HEK293 (cell line): ENCODE results near the gene CDH23.

ENCODE experiments used
- CTCF ChIA-PET: fragments of 350-600 bp; formaldehyde crosslinking; extraction: SDS; loops from one replicate; lab custom pipeline; 2021; ENCODE audit warnings: antibody characterized with exemption; lab: Yijun Ruan, JAX
- POLR2A ChIA-PET: fragments of 300-600 bp; formaldehyde crosslinking; extraction: SDS; loops from one replicate; lab custom pipeline; 2020; ENCODE audit warnings: antibody characterized with exemption, inconsistent platforms; lab: Yijun Ruan, JAX
- H3K27ac ChIP-seq: fragments of 200-500 bp; sonication (Bioruptor generic); 2 replicates; pipeline ENCODE4 v1.5.1; 2014; ENCODE audit warnings: low read depth, low read length, control low read depth, inconsistent platforms; ENCODE audit errors: extremely low read depth
- H3K36me3 ChIP-seq, 2 experiments: fragments of 200-500 bp in 1 of 2; sonication (Bioruptor generic) in 1 of 2; 1 replicate in 1 of 2; 2 replicates in 1 of 2; pipeline ENCODE4 v1.5.1; 2014 to 2017; ENCODE audit warnings: inconsistent platforms in 2 of 2, low read length in 2 of 2; ENCODE audit not compliant: control insufficient read depth in 2 of 2, insufficient read depth in 1 of 2
- H3K4me1 ChIP-seq: fragments of 200-500 bp; sonication (Bioruptor generic); 2 replicates; pipeline ENCODE4 v1.5.1; 2014; ENCODE audit warnings: mild to moderate bottlenecking, low read length, inconsistent platforms; ENCODE audit not compliant: control insufficient read depth, insufficient read depth
- H3K4me3 ChIP-seq: 2 replicates; pipeline ENCODE4 v1.5.1; 2011; ENCODE audit warnings: low read depth, mild to moderate bottlenecking, control low read depth, low read length, moderate library complexity
- H3K9me3 ChIP-seq: fragments of 200-500 bp; sonication (Bioruptor generic); 2 replicates; pipeline ENCODE4 v1.5.1; 2014; ENCODE audit warnings: low read depth, low read length, inconsistent platforms; ENCODE audit not compliant: control insufficient read depth, insufficient read depth
- BCL11A ChIP-seq: fragments of 450-650 bp; formaldehyde crosslinking; IDR thresholded peaks from 2 replicates; pipeline ENCODE4 v1.5.1; 2016; ENCODE audit warnings: low read depth, missing biosample characterization, missing genetic modification characterization
- GLI4 ChIP-seq: fragments of 450-650 bp; formaldehyde crosslinking; IDR thresholded peaks from 2 replicates; pipeline ENCODE4 v1.5.1; 2016; ENCODE audit warnings: missing biosample characterization, missing genetic modification characterization
- MYNN ChIP-seq: fragments of 450-650 bp; formaldehyde crosslinking; IDR thresholded peaks from 2 replicates; pipeline ENCODE4 v1.5.1; 2016; ENCODE audit warnings: missing biosample characterization, missing genetic modification characterization, borderline replicate concordance
- RBAK ChIP-seq: fragments of 450-650 bp; formaldehyde crosslinking; IDR thresholded peaks from 2 replicates; pipeline ENCODE4 v1.5.1; 2016; ENCODE audit warnings: missing biosample characterization, missing genetic modification characterization
- REPIN1 ChIP-seq: fragments of 450-650 bp; formaldehyde crosslinking; IDR thresholded peaks from 2 replicates; pipeline ENCODE4 v1.5.1; 2017; ENCODE audit warnings: missing biosample characterization, missing genetic modification characterization, low read depth
- ZFP69B ChIP-seq: fragments of 450-650 bp; formaldehyde crosslinking; IDR thresholded peaks from 2 replicates; pipeline ENCODE4 v1.5.1; 2016; ENCODE audit warnings: missing biosample characterization, missing genetic modification characterization
- ZIC2 ChIP-seq: fragments of 450-650 bp; formaldehyde crosslinking; IDR thresholded peaks from 2 replicates; pipeline ENCODE4 v1.5.1; 2016; ENCODE audit warnings: missing biosample characterization, missing genetic modification characterization
- ZNF16 ChIP-seq: fragments of 450-650 bp; formaldehyde crosslinking; IDR thresholded peaks from 2 replicates; pipeline ENCODE4 v1.5.1; 2016; ENCODE audit warnings: low read depth, missing biosample characterization, missing genetic modification characterization
- ZNF302 ChIP-seq: fragments of 450-650 bp; formaldehyde crosslinking; IDR thresholded peaks from 2 replicates; pipeline ENCODE4 v1.5.1; 2016; ENCODE audit warnings: missing biosample characterization, missing genetic modification characterization, low read depth
- ZNF350 ChIP-seq: fragments of 450-650 bp; formaldehyde crosslinking; IDR thresholded peaks from 2 replicates; pipeline ENCODE4 v1.5.0; 2017; ENCODE audit warnings: missing biosample characterization, mild to moderate bottlenecking, missing genetic modification characterization
- ZNF37A ChIP-seq: fragments of 450-650 bp; IDR thresholded peaks from 2 replicates; pipeline ENCODE4 v1.5.1; 2018; ENCODE audit warnings: missing biosample characterization, missing genetic modification characterization
- ZNF426 ChIP-seq: fragments of 450-650 bp; formaldehyde crosslinking; IDR thresholded peaks from 2 replicates; pipeline ENCODE4 v1.5.1; 2017; ENCODE audit warnings: missing biosample characterization, missing genetic modification characterization, mild to moderate bottlenecking, inconsistent platforms, moderate library complexity
- ZNF48 ChIP-seq: fragments of 450-650 bp; formaldehyde crosslinking; IDR thresholded peaks from 2 replicates; pipeline ENCODE4 v1.5.1; 2016; ENCODE audit warnings: missing biosample characterization, missing genetic modification characterization
- ZNF560 ChIP-seq: fragments of 450-650 bp; formaldehyde crosslinking; IDR thresholded peaks from 2 replicates; pipeline ENCODE4 v1.5.1; 2017; ENCODE audit warnings: missing biosample characterization, missing genetic modification characterization, borderline replicate concordance
- ZNF596 ChIP-seq: fragments of 450-650 bp; IDR thresholded peaks from 2 replicates; pipeline ENCODE4 v1.5.0; 2018; ENCODE audit warnings: missing biosample characterization, mild to moderate bottlenecking, missing genetic modification characterization, moderate library complexity
- ZNF658 ChIP-seq: fragments of 450-650 bp; formaldehyde crosslinking; IDR thresholded peaks from 2 replicates; pipeline ENCODE4; 2016; ENCODE audit warnings: missing biosample characterization, missing genetic modification characterization
- ZXDB ChIP-seq: fragments of 450-650 bp; formaldehyde crosslinking; IDR thresholded peaks from 2 replicates; pipeline ENCODE4 v1.5.1; 2016; ENCODE audit warnings: missing biosample characterization, missing genetic modification characterization
- TF ChIP-seq, protein P1 (sequence below): fragments of 450-650 bp; formaldehyde crosslinking; IDR thresholded peaks from 2 replicates; pipeline ENCODE4 v1.5.1; 2016; ENCODE audit warnings: missing biosample characterization, missing genetic modification characterization
- TF ChIP-seq, protein P2 (sequence below): fragments of 450-650 bp; formaldehyde crosslinking; conservative IDR thresholded peaks from 2 replicates; pipeline ENCODE4 v1.5.1; 2016; ENCODE audit warnings: low read depth, missing biosample characterization, missing genetic modification characterization
- TF ChIP-seq, protein P3 (sequence below): sonication (generic); formaldehyde crosslinking; IDR thresholded peaks from 2 replicates; pipeline ENCODE4 v1.8.1; 2022; ENCODE audit warnings: mild to moderate bottlenecking, moderate library complexity, missing genetic modification reagents

The CDH23 gene

DNA sequence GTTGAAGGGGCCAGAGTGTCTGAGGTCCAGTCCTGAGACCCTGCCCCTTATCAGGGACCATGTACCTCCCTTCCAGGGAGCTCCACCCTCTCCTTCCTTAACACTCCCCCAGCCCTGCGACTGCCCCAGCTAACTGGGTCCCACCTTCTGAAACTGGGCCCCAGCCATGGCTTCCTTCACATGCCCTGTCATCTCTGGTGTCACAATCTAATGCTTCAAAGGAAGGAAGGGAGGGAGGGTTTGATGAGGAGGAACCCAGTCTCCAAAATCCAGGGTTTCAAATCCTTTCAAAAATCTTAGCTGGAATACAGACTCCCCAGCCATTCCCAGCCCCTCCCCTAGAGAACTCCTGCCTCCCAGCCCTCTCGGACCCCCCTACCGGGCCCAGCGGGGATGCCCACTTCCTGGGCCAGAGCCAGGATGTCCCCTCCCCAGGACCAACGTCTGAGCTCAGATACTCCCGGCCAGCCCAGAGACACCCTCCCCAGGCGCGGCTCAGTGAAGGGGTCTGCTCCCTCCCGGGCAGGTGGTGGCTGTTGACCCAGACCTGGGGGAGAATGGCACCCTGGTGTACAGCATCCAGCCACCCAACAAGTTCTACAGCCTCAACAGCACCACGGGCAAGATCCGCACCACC lies 304.9 kb downstream of the CDH23 start:
- TF ChIP-seq ZFP69B = peak; percentile 37; the same call in 1 of the 2 replicates
- TF ChIP-seq ZNF560 = no peak
- TF ChIP-seq ZIC2 (tag by site-specific recombination) = peak; percentile 40; the same call in 1 of the 2 replicates
- TF ChIP-seq, protein P1, sequence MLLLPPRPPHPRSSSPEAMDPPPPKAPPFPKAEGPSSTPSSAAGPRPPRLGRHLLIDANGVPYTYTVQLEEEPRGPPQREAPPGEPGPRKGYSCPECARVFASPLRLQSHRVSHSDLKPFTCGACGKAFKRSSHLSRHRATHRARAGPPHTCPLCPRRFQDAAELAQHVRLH (tag by site-specific recombination) = no peak
- TF ChIP-seq, all 188 proteins: peak for 2
- CTCF ChIA-PET = interaction anchor here (0.7 to 1.4 kb wide), 5 partner anchors 10 to 388 kb away, joined by 3 to 7 read pairs (median 4); no protein-coding TSS in a partner anchor
- no peaks in the 10 kb centered on the region for H3K9me3 ChIP-seq
- H3K36me3 ChIP-seq = no peaks in the 10 kb centered on the region
- H3K4me3 ChIP-seq = no peak overlapping the region
- POLR2A ChIA-PET = no interaction called here
- H3K27ac ChIP-seq = no peak overlapping the region
- no peaks in the 10 kb centered on the region for H3K4me1 ChIP-seq

DNA sequence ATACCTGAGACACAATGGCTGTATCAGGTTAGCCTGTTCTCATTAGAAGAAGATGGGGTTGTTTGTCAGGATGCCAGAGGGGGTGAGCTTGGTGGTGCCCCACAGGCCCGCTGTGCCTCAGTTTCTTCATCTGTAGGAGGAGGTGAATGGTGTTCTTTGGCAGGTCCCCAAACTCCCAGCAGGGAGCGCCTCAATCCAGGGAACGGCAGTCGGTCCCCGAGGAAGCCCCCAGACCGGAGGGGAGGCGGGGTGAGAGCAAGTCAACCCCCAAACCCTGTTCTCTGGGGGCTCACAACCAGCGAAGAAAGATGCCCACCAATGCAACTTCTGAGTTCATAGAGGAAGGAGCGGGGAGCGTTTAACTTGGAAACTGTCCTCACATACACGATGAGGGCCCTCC lies 306.9 kb downstream of the CDH23 start:
- Histone ChIP-seq H3K4me1 (no peaks in the 10 kb centered on the region), H3K27ac (no peak overlapping the region), H3K4me3 (no peak overlapping the region), H3K36me3 (no peaks in the 10 kb centered on the region), H3K9me3 (no peaks in the 10 kb centered on the region)
- ChIA-PET CTCF (interaction anchor here (0.6 to 6.3 kb wide), 3 partner anchors 185 to 632 kb away, joined by 3 to 108 read pairs (median 3); partner anchors contain the start of gene SLC29A3), POLR2A (no interaction called here)
- no peak for TF ChIP-seq ZNF16 (tag by site-specific recombination)
- no peak for TF ChIP-seq REPIN1 (tag by site-specific recombination)
- no peak for TF ChIP-seq BCL11A (tag by site-specific recombination)
- no peak for TF ChIP-seq ZXDB (tag by site-specific recombination)
- no peak for TF ChIP-seq ZNF596 (tag by site-specific recombination)
- no peak for TF ChIP-seq RBAK (tag by site-specific recombination)
- TF ChIP-seq, protein P2, sequence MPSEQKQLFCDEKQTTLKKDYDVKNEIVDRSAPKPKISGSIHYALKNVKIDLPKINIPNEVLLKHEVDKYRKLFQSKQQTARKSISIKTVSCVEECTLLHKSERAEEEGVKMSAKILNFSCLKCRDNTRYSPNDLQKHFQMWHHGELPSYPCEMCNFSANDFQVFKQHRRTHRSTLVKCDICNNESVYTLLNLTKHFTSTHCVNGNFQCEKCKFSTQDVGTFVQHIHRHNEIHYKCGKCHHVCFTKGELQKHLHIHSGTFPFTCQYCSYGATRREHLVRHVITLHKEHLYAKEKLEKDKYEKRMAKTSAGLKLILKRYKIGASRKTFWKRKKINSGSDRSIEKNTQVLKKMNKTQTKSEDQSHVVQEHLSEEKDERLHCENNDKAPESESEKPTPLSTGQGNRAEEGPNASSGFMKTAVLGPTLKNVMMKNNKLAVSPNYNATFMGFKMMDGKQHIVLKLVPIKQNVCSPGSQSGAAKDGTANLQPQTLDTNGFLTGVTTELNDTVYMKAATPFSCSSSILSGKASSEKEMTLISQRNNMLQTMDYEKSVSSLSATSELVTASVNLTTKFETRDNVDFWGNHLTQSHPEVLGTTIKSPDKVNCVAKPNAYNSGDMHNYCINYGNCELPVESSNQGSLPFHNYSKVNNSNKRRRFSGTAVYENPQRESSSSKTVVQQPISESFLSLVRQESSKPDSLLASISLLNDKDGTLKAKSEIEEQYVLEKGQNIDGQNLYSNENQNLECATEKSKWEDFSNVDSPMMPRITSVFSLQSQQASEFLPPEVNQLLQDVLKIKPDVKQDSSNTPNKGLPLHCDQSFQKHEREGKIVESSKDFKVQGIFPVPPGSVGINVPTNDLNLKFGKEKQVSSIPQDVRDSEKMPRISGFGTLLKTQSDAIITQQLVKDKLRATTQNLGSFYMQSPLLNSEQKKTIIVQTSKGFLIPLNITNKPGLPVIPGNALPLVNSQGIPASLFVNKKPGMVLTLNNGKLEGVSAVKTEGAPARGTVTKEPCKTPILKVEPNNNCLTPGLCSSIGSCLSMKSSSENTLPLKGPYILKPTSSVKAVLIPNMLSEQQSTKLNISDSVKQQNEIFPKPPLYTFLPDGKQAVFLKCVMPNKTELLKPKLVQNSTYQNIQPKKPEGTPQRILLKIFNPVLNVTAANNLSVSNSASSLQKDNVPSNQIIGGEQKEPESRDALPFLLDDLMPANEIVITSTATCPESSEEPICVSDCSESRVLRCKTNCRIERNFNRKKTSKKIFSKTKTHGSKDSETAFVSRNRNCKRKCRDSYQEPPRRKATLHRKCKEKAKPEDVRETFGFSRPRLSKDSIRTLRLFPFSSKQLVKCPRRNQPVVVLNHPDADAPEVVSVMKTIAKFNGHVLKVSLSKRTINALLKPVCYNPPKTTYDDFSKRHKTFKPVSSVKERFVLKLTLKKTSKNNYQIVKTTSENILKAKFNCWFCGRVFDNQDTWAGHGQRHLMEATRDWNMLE (tag by site-specific recombination) = no peak

DNA sequence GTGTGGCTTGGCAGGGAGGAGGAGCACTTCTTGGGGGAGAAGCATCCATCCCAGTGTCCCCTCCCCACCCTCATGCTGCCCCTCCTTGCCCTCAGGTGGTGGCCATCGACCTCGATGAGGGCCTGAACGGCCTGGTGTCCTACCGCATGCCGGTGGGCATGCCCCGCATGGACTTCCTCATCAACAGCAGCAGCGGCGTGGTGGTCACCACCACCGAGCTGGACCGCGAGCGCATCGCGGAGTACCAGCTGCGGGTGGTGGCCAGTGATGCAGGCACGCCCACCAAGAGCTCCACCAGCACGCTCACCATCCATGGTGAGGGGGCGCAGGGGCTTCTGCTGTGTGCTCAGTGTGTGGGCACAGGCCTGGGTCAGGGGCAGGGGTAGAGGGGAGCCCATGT lies 308.1 kb downstream of the CDH23 start:
- no peaks in the 10 kb centered on the region for H3K36me3 ChIP-seq
- POLR2A ChIA-PET = no interaction called here
- no peaks in the 10 kb centered on the region for H3K9me3 ChIP-seq
- CTCF ChIA-PET = interaction anchor here (0.5 to 6.3 kb wide), 4 partner anchors 8 to 387 kb away, joined by 3 to 108 read pairs (median 12); partner anchors contain the start of gene SLC29A3
- no peaks in the 10 kb centered on the region for H3K4me1 ChIP-seq
- no peak overlapping the region for H3K4me3 ChIP-seq
- no peak overlapping the region for H3K27ac ChIP-seq
- no peak for TF ChIP-seq ZNF350 (tag by site-specific recombination)
- TF ChIP-seq, protein P3, sequence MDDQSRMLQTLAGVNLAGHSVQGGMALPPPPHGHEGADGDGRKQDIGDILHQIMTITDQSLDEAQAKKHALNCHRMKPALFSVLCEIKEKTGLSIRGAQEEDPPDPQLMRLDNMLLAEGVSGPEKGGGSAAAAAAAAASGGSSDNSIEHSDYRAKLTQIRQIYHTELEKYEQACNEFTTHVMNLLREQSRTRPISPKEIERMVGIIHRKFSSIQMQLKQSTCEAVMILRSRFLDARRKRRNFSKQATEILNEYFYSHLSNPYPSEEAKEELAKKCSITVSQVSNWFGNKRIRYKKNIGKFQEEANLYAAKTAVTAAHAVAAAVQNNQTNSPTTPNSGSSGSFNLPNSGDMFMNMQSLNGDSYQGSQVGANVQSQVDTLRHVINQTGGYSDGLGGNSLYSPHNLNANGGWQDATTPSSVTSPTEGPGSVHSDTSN (CRISPR knock-in tag) = no peak
- no peak for TF ChIP-seq ZNF48 (tag by site-specific recombination)
- no peak for TF ChIP-seq MYNN (tag by site-specific recombination)
- TF ChIP-seq ZNF426 (tag by site-specific recombination) = no peak
- TF ChIP-seq ZNF658 = no peak
- TF ChIP-seq, protein P2 (tag by site-specific recombination) = no peak
- TF ChIP-seq ZNF37A (tag by site-specific recombination) = no peak
- no peak for TF ChIP-seq GLI4 (tag by site-specific recombination)
- TF ChIP-seq ZNF302 (tag by site-specific recombination) = no peak
